Measurements from ENCODE around the gene MEIOB. TPM values are rescaled to one million over a fixed set of nuclear protein-coding genes. Genes with fewer than 3 reads are reported as not detected.
"Not testable (repeated sequence)": the region's sequence is repeated elsewhere in the genome, so short reads cannot be mapped to it uniquely, and the experiment has no call there.

The MEIOB gene
- total RNA-seq = not detected in 2 replicates

GRCh38 chr16:1871974-1872635 lies at the start of gene MEIOB:
Gene MEIOB (minus strand): TSS chr16:1872164. CDS start chr16:1868175, 3,989 bp downstream.
- Histone ChIP-seq H2AFZ (ENCODE audit: low read length) (peak within 1 kb of the TSS; percentile 15), H3K27ac (ENCODE audit: low read depth, low read length) (no peak within 1 kb of the TSS), H3K4me3 (ENCODE audit: insufficient read depth, low read length) (peak within 1 kb of the TSS; percentile 39), H3K4me1 (ENCODE audit: insufficient read depth, low read length) (peaks cover 8% of the 10 kb centered on the region), H3K79me2 (ENCODE audit: insufficient read depth, low read length) (no peaks in the 10 kb centered on the region), H3K36me3 (ENCODE audit: insufficient read depth, low read length) (no peaks in the 10 kb centered on the region), H3K27me3 (ENCODE audit: insufficient read depth, low read length) (peaks cover 27% of the 10 kb centered on the region), H3K4me2 (ENCODE audit: insufficient read depth, low read length) (peak within 1 kb of the TSS; percentile 55), H4K20me1 (ENCODE audit: insufficient read depth, low read length) (no peaks in the 10 kb centered on the region), H3K9me3 (ENCODE audit: low read depth, low read length) (no peaks in the 10 kb centered on the region)
- no peak for DNase-seq (ENCODE audit: insufficient read length, low spot score, missing footprints)
- no peak for TF ChIP-seq CTCF (IDR thresholded peaks at IDR 0.05; ENCODE audit: extremely low read depth, low read depth, low read length)

DNA sequence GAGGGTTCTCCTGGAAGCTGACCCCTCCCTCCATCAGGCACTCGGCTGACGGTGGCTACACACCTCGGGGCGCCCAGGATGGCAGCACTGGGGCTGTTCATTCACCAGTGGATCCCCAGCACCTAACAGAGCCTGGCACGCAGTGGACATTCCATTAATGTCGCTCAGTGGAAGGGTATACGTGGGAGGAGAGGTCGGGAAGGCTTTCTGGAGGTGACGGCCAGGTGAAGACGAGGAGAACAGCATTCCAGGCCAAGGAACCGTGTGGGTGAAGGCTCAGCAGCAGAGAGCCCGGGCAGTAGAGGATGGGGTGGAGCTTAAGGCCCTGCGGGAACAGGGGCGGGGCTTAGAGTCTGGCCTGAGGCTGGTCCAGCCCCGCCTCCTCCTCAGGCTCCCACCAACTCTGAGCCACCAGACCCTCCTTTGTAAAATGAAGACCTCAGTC lies 48.8 kb upstream of the MEIOB start:
- DNase-seq (ENCODE audit: insufficient read length, low spot score, missing footprints) = no peak
- Histone ChIP-seq H3K27me3 (ENCODE audit: insufficient read depth, low read length) (peaks cover 80% of the 10 kb centered on the region), H3K4me1 (ENCODE audit: insufficient read depth, low read length) (no peaks in the 10 kb centered on the region), H3K79me2 (ENCODE audit: insufficient read depth, low read length) (no peaks in the 10 kb centered on the region), H2AFZ (ENCODE audit: low read length) (no peak overlapping the region), H3K36me3 (ENCODE audit: insufficient read depth, low read length) (no peaks in the 10 kb centered on the region), H3K4me3 (ENCODE audit: insufficient read depth, low read length) (no peak overlapping the region), H4K20me1 (ENCODE audit: insufficient read depth, low read length) (peaks cover 3% of the 10 kb centered on the region), H3K27ac (ENCODE audit: low read depth, low read length) (no peak overlapping the region), H3K4me2 (ENCODE audit: insufficient read depth, low read length) (no peak overlapping the region), H3K9me3 (ENCODE audit: low read depth, low read length) (no peaks in the 10 kb centered on the region)
- no peak for TF ChIP-seq CTCF (IDR thresholded peaks at IDR 0.05; ENCODE audit: extremely low read depth, low read depth, low read length)

GRCh38 chr16:1920122-1920521 lies 48.2 kb upstream of the MEIOB start:
- not testable (repeated sequence) for H3K9me3 ChIP-seq (ENCODE audit: low read depth, low read length); DNase-seq (ENCODE audit: insufficient read length, low spot score, missing footprints); H2AFZ ChIP-seq (ENCODE audit: low read length); H3K27ac ChIP-seq (ENCODE audit: low read depth, low read length); H3K4me3 ChIP-seq (ENCODE audit: insufficient read depth, low read length); H3K4me2 ChIP-seq (ENCODE audit: insufficient read depth, low read length); H4K20me1 ChIP-seq (ENCODE audit: insufficient read depth, low read length); H3K36me3 ChIP-seq (ENCODE audit: insufficient read depth, low read length); H3K79me2 ChIP-seq (ENCODE audit: insufficient read depth, low read length); H3K4me1 ChIP-seq (ENCODE audit: insufficient read depth, low read length)
- H3K27me3 ChIP-seq (ENCODE audit: insufficient read depth, low read length) = peaks cover 78% of the 10 kb centered on the region

DNA sequence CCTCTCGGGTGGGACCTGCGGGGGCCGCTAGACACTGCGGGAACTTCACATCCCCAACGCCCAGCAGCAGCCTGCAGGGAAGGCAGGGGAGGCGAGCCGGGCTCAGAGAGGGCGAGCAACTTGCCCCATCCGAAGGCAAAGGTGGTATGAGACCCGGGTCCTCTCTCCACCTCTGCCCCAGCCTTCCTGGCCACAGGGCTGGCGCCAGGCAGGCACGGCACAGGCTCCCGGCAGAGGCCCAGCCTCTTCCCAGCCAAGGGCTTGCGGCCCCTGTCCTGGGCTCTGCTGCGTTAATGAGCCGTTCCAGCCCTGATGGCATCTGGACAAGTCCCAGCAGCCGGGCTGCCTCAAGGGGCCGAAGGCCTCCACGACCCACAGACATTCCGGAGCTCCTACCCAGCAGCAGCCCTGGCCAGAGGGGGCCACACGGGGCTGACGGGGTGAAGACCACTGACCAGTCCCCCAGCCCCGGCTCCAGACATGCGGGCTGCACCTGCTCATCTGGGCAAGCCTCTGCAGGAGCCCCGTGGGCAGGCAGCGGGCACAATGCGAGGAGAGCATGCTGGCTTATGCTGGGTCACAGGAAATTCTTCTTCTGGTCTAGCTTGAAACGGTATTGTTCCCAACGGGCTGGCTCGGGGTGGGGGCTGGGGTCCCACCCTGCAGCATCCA lies 47.5 kb upstream of the MEIOB start:
- TF ChIP-seq CTCF (IDR thresholded peaks at IDR 0.05; ENCODE audit: extremely low read depth, low read depth, low read length) = no peak
- H3K79me2 ChIP-seq (ENCODE audit: insufficient read depth, low read length) = no peaks in the 10 kb centered on the region
- no peak overlapping the region for H3K4me2 ChIP-seq (ENCODE audit: insufficient read depth, low read length)
- DNase-seq (ENCODE audit: insufficient read length, low spot score, missing footprints) = no peak
- peaks cover 82% of the 10 kb centered on the region for H3K27me3 ChIP-seq (ENCODE audit: insufficient read depth, low read length)
- H3K9me3 ChIP-seq (ENCODE audit: low read depth, low read length) = no peaks in the 10 kb centered on the region
- H3K36me3 ChIP-seq (ENCODE audit: insufficient read depth, low read length) = no peaks in the 10 kb centered on the region
- no peak overlapping the region for H3K27ac ChIP-seq (ENCODE audit: low read depth, low read length)
- H3K4me3 ChIP-seq (ENCODE audit: insufficient read depth, low read length) = no peak overlapping the region
- H2AFZ ChIP-seq (ENCODE audit: low read length) = no peak overlapping the region
- no peaks in the 10 kb centered on the region for H3K4me1 ChIP-seq (ENCODE audit: insufficient read depth, low read length)
- H4K20me1 ChIP-seq (ENCODE audit: insufficient read depth, low read length) = peaks cover 3% of the 10 kb centered on the region
